Right lobe of liver (tissue), 4 donors: Measurements from ENCODE around the gene JPT1.

Experiments used
- CTCF ChIP-seq, 4 donors: fragments of 200-600 bp in 3 of 4; fragments of 450-650 bp in 1 of 4; IDR thresholded peaks; one replicate each; pipeline versions ENCODE4 v1.5.1 to v1.8.0; 2016 to 2022; ENCODE audit warnings: antibody characterized with exemption in 4 of 4, mild to moderate bottlenecking in 2 of 4
- POLR2A ChIP-seq: fragments of 450-650 bp; IDR thresholded peaks from one replicate; pipeline ENCODE4 v1.6.1; 2017; ENCODE audit warnings: antibody characterized with exemption, mild to moderate bottlenecking
- donor health status: DM: no; HTN: no; CAD: no.
- donor health status: DM: no; HTN: no; CAD: no.
- donor health status: DM: no; HTN: yes; CAD: no.

GRCh38 chr17:75188614-75189013 is 34.3 kb upstream of the JPT1 start:
- TF ChIP-seq CTCF (IDR thresholded peaks at IDR 0.05) (no peak), POLR2A (no peak)
